Inflammatory macrophage treated with lipopolysaccharide for 1 hour (primary cell): ENCODE results near the gene GPR68.

Experiments used
- DNase-seq, 2 donors: peaks; one replicate each; pipeline ENCODE4 v3.0.0-alpha.2; 2020 to 2022

GPR68 gene, protein sequence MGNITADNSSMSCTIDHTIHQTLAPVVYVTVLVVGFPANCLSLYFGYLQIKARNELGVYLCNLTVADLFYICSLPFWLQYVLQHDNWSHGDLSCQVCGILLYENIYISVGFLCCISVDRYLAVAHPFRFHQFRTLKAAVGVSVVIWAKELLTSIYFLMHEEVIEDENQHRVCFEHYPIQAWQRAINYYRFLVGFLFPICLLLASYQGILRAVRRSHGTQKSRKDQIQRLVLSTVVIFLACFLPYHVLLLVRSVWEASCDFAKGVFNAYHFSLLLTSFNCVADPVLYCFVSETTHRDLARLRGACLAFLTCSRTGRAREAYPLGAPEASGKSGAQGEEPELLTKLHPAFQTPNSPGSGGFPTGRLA

DNA sequence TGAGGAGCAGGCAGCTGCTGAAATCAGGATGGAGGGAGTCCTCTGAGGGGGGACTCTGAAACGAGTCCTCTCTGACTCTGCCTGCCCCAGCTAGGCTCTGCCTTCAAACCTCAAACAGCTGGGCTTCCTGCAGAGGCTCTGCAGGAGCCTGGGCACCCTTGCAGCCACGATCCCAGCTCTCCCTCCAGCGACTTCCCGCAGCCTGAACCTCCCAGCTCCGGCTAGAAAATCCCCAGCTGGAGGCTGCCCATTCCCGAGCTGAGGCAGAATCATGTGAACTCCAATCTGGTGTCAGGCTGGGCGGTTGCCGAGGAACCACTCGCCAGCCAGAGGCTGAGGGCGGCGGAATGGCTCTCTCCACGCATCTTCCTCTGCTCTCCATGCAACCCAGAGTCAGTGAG is at the start of gene GPR68:
Gene GPR68 (minus strand): TSS at position 204 of the 401 bp plus-strand sequence. CDS start 9,654 bp downstream, outside the sequence.
- DNase-seq = peak; percentile 55 to 83

DNA sequence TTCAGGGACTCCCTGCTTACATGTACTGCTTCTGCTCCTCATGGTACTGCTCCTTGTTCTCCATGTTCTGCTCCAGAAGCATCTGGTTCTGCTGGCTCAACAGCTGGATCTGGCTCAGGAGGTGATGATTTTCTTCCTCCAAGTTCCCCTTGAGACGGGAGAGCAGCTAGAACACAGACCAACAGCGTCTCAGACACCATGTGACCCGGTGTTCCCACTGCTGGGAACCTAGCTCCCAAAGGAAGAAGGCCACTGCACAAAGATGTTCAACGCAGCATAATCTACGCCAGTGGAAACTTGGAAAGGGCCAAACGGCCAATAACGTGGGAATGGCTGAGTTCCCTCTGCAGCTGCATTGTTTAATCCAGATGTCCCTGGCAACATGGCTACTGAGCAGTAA is 49.6 kb upstream of the GPR68 start:
- no peak for DNase-seq

DNA sequence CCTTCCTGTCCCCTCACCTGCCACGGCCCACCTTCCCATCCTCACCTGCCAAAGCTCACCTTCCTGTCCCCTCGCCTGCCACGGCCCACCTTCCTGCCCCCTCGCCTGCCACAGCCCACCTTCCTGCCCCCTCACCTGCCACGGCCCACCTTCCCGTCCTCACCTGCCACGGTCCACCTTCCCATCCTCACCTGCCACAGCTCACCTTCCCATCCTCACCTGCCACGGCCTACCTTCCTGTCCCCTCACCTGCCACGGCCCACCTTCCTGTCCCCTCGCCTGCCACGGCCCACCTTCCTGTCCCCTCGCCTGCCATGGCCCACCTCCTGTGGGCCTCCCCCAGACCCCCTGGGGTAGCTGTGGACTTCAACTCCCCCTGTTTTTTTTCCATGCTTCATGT is 48.8 kb upstream of the GPR68 start:
- no peak for DNase-seq

DNA sequence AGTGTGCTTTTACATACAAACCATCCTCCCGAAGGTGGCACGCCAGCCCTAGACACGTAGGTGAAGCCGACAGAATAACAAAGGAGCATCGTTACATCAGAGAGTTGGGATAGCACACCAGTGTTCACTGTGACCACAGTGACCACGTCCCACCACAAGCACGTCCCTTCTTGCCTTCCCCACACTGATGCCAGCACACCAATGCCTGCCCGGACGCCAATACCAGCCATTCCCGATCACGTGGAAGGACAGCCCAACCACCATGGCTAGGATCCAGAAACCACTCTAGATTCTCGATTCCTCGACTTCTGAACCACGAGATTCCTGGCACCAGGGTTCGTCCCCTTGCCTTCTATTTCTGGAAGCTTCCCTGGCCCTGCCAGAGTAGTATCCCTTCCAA is 48.0 kb upstream of the GPR68 start:
- DNase-seq = no peak

DNA sequence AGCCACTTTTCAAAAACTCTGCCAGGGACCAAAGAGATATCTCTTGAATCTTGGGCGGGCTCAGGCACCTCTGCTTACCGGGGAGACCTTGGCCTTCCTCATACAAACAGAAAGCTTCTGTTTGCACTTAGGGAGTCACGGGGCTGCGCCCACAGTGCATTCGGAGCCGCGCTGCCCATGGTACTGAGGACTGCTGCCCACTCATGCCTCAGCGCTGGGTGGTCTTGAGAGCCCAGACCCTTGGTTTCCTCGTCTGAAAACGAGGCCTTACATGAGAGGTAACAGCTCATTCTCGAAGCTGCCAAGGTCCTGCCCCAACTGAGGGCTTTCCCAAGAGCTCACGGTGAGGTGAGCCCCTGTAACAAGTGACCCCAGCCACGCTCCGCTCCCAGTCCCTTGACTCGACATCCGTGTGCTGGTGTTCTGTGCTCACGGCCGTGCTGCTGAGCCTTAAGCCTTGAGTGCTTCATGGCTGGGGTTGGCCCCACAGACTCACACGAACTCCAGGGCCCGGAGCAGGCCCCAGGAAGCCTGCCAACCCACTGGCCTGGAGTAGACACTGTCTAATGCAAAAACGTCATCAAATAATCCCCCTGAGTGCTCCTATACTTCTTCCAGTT is 47.4 kb upstream of the GPR68 start:
- DNase-seq = no peak

DNA sequence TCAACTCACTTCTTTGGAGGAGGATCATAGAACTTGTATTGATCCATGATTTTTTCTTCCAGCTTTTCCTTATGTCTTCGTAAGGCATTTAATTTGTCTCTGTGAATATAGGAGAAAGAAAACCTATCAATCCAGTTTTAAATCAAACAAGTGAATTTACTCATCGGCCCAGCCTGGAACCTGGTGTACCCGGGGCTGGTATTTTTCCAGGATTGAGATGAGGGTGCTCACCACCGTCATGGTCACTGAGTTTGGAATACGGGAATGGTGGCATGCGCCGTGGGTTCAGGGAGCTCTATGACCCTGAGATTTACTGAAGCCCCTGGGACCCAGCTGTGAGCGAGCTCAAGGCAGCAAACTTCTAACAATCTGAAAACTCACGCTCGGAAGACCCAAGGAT is 46.5 kb upstream of the GPR68 start:
- DNase-seq = no peak

DNA sequence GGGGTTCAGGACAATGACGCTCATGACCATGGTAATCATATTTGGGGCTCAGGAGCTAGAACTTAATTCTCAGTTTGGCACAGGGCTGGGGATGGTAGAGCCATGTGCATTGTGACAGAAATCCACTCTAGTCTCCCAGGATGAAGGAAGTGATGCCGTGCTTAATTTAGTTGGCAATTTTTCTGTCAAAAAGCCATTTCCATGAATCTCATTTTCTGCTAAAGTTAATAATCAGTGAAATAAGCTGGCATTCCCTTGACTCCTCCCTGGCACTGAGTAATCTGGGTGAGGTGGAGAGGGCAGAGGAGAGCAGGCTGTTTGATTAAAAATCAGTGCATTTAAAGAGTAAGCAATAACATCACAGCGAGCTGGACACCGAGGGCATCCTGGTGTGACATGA is 45.0 kb upstream of the GPR68 start:
- DNase-seq = no peak

DNA sequence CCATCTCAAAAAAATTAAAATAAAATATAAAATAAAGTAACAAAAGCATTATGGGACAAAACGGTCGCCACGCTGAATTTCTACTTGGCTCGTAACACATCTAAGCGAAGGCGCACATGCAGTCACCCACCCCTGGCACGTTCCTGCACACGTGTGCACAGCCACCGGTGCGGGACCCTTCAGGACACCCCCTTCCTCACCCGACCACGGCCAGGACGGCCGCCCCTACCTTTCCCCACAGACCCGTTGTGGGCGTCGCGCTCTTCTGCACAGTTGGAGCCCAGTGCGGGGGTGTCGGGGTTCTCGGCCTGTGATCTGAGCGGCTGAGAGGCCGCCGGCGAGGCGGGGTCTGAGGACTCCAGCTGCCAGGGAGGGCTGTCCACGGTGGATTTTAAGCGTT is 44.4 kb upstream of the GPR68 start:
- no peak for DNase-seq

DNA sequence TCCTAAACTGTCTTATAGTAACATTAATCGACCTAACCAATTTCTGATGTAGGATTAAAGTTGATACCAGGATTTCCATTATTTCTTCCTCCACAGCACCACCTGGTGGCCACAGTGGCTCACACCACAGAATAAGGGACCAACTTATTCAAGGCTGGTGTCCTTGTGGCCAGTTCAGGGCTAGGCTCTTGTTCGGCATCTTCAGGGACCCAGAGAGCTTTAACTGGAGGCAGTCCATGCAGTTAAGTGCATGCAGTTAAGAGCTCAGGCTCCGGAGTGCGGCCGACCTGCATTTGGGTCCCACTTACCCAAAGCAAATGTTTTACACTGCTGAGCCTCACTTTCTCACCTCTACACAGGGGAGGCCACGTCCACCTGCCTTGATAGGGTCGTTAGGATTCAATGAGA is 42.0 kb upstream of the GPR68 start:
- peak; percentile 45 to 94 for DNase-seq

DNA sequence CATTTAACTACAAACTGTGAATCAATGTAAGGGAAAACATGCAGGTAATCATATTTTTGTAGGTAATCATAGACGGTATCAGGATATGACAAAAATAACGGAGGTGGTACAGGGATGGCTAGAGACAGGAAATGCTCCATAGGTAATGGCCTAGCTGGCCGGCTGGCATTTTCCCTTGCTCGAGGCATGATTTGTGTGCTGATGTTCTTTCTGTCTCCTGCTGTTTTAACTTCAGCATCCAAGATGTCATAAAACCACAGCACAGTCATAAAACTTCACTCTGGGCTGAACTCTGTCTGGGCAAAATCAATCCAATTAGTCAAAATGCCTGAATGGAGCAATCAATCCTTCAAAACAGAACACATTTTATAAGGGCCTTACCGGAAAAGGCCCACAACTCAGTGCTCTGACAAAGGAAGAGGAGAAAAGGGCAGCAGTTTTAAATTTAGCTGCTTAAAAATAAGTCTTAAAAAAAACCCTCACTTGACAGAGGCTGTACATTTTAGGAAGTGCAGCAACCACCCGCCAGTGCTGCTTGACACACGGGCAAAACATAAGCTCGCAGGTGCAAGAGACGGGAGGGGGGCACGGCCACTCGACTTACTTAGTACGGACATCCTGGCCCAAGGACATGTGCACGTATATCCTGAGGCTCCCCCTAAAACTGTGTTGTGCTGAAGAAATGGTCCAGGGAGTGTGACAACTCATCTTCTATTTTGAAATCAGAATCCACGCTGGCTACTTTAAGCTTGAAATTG is 40.5 kb upstream of the GPR68 start:
- DNase-seq = no peak

DNA sequence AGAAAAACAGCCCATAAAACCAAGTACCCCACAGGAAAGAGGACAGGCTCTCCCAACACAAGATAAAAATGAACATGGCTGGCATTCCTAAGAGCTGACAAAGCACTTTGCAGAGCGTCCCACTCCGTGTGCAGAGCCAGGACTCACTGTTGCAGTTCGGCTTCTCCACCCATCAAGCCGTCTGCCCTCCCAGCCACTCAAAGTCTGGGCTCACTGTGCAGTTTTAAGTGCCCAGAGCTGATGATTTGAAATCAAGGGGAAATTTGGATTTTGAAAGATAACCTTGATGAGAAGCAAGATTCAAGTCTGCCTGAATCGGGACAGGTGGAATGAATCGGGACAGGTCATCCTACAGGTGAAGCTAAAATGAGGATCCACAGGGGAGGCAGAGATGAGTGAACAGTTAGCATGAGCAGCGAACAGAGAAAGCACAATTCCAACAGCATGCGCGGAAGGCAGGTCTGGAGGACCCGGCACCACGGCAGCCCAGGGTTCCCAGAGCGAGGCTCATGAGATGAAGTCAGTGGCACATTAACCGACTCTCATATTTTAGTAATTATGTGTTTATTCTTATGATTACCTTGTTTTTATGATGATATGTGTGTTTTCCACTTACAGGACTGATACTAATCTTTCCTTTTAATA is 39.8 kb upstream of the GPR68 start:
- no peak for DNase-seq

DNA sequence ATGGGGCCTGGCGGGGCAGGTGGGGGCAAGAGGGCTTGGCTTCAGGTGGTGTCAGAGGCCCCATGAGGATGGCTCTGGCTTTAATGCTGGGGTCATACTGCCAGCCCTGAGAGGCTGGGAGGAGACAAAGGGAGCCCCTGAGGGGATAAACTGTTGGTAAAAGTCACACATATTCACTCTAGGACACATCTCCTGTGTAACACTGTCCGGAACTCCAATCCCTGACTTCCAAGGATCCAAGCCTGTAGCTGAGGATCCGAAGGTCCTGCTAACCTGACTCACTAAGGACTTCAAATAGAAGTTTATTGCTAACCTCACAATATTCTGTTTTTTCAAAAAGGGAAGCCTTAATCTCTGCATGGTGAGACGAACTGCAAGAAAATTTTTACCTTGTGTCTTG is 39.2 kb upstream of the GPR68 start:
- no peak for DNase-seq

DNA sequence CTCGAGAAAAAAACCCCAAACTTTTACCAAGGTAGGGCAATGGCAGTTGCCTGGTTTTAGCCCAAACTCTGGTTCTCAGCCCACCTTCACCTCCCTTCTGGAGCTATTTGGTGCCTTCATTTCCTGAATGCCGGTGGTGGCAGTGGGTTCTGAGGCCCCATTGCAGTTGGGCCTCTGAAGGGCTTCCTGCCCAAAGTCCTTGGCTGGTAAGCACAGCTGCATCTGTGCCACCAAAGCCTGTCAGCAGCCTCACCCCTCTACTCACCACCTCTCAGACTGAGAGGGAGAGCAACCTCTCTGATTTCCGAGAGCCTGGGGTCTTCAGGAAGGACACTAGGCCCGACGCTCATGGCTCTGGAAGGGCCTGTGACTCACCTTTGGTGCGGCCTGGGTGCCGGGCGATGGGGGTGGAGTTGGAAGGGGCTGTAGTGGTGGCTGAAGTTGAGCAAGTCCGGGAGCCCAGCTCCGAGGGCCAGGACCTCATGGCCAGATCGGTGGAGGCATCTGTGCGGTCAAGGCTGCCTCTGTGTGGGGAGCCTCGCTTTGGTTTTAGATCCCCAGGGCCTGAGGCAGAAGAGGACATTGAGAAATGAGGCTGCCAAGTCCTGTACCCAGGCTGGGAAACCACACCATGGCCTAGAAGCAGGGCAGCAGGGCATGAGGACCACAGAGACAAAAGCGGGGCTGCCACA is 38.6 kb upstream of the GPR68 start:
- no peak for DNase-seq

DNA sequence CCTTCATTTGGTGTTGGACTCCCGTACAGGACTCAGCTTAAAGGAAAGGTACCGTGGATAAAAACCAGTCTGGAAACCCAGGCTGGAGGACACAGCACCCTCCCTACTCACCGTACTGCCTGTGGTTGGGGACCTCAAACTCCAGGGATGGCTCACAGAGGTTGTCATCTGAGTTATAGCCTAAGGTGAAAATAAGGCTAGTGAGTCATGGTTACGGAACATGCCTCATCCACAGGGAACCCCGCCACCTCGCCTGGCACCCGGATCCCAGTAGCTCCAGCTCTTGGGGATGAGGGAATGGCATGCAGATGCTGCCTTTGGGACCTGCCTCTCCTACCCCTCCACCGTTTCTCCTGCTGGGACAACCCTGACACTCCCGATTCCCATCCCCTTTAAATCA is 36.8 kb upstream of the GPR68 start:
- DNase-seq = no peak

DNA sequence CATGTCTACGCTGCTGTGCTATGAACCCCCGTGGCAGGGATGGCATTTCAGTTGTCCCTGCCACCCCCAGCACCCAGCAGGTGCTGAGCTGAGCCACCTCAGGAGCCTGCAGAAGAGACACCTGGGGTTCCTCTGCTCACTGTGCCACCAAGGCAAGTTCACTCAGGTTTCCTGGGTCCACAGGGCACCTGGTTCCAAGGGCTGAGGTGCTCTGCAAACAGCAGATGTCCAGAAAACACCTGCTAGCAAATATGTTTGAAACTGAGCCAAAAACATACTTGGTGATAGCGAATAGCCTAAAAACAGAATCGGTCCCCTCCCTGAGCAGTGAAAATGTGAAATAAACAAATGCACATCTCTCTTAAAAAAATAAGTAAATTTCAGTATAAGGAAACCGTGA is 35.6 kb upstream of the GPR68 start:
- DNase-seq = no peak

DNA sequence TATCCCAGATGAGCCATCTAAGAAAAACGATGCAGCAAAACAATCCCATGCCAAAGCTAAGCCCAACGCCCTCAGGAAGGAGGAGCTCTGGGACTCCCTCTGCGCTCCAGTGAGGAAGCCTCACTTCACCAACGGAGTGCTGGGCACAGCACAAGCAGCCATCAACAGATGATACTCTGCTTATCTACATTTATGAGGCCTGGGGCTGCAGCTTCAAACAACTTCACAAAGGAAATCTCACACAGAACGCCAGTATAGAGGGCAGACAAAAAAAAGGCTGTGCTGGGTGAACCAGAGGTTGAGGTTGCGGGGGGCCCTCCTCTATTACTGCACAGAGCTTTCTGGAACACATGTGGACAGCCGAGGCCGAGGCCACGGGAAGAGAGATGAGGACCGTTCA is 34.9 kb upstream of the GPR68 start:
- DNase-seq = no peak

DNA sequence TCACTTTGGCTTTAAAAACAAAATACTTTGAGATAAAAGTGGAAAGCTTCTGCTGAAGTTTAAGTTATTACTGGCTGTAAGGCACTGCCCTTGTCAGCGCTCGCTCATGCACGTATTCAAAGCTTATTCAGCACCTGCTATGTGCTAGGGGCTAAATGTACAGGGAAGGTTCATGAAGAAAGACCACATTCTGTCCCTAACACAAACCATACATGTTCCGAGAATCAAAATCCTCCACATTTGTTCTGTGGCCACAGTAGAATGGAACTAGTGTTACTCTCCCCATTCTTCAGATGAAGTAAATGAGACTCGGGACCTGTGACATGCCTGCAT is 33.8 kb upstream of the GPR68 start:
- no peak for DNase-seq

DNA sequence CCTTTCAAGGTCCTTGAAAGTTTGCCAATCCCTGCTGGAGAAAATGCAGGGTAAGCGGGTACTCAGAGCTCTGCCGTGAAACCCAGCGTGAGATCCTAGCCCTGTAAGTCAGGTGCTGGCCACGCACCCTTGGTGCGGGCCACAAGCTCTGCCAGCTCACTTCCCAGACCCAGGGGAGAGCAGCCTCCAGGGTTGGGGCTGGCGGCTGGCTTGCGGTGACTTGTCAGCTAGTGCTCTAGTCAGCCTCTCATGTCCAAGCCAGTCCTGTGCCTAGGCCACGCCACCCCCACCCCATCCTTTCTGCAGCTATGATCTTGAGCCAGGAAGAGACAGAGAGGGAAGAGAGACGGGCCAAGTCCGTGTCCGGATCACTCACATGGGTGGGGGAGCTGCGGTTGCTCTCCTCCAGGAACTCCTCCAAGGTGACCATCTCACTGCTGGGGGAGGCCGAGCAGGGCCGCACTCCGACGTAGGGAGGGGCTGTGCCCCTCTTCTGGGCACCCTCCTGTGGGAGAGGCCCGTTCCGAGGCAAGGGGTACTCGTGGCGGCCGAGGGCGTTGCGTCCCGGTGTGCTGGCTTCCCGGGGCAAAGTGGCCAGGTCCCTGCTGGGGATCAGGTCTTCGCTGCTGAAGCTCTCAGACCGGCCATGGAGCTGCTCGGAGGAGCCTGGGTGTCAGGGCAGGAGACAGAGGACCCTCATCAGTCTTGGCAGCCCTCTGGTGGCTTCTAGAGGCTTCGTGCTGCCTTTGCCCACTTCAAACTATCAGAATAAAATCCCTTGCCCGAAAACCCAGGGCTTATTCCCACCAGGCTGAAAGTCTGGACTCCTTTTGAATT is 33.3 kb upstream of the GPR68 start:
- no peak for DNase-seq

DNA sequence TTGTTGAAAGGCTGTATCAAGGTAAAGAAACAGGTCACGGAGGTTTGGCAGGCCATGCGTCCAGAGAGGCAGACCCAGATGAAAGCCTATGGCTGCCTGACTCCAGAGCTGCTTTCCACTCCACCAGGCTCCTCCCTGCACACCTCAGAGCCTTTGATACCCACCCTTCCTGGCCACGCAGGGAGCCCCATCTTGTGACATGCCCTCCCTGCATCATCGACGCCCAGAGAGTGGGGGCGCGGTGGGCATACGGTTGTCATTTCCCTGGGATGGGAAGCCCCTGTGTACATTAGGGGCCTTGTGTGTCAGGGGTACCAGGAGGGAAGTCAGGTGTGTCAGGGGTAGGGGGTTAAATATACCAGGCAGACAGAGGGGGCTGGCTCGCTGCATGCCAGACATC is 30.3 kb upstream of the GPR68 start:
- no peak for DNase-seq

DNA sequence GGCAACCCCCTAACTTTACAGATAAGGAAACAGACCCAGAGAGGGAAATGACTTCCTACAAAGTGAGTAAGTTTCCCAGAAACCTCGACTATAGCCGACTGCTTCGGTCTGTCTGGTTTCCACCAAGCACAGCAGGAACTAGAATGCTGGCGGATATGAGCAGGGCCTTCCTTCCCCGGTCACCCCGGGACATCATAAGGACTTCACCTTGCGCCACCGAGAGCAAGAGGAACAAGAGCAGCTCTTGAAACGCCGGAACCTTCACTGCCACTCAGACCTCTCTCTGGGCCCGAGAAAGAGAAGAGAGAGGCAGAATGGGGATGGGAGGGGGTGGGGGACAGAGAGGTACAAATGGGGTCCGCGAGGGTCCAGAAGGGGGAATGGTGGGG is 29.4 kb upstream of the GPR68 start:
- peak; percentile 14 to 48 for DNase-seq

DNA sequence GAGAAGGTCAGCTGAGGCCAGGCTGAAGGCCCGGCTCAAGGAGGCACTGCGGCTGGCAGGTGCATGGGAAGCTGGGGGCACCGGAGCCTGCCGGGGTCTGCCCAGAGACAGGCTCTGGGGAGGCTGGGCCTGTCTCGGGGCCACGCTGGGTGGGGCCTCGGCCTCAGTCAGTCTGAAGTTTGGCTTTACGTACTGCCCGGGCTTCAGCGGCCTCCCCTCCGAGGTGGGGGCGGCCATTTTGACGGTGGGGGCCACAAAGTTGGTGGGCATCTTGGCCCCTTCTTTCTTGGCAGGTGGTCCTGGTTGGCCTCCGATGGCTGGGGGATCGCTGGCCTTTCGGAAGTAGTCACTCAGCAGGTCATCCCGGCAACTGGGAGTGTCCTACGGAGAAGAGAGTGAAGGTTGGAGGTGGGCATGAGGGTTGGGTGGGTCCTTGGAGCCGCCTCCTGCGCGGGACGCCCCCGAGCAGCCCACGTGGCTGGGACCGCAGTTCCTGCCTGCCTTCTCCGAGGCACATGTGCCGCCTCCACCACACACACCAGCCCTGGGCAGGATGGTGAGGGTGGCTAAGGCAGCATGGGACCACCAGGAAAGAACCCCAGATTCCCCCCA is 28.9 kb upstream of the GPR68 start:
- DNase-seq = no peak
